Mucosa of stomach (tissue), 1 donor: ENCODE data around the gene IGFBP4.

Experiments
- H3K27me3 ChIP-seq: one replicate; pipeline ENCODE4 v1.7.0; 2013; ENCODE audit warnings: mild to moderate bottlenecking, low read length; ENCODE audit not compliant: control insufficient read depth, insufficient read depth
- H3K36me3 ChIP-seq: one replicate; pipeline ENCODE4 v1.7.0; 2013; ENCODE audit warnings: low read length; ENCODE audit not compliant: control insufficient read depth, insufficient read depth
- H3K4me1 ChIP-seq: one replicate; pipeline ENCODE4 v1.7.0; 2013; ENCODE audit warnings: mild to moderate bottlenecking, low read length; ENCODE audit not compliant: control insufficient read depth, insufficient read depth
- H3K4me3 ChIP-seq: one replicate; pipeline ENCODE4 v1.7.0; 2013; ENCODE audit warnings: low read length
- H3K9ac ChIP-seq: one replicate; pipeline ENCODE4 v1.7.0; 2013; ENCODE audit warnings: mild to moderate bottlenecking, low read length, moderate library complexity
- H3K9me3 ChIP-seq: one replicate; pipeline ENCODE4 v1.7.0; 2013; ENCODE audit warnings: mild to moderate bottlenecking, low read length, moderate library complexity; ENCODE audit not compliant: control insufficient read depth
- donor health status: Pancreatic carcinoma.

The IGFBP4 gene

DNA sequence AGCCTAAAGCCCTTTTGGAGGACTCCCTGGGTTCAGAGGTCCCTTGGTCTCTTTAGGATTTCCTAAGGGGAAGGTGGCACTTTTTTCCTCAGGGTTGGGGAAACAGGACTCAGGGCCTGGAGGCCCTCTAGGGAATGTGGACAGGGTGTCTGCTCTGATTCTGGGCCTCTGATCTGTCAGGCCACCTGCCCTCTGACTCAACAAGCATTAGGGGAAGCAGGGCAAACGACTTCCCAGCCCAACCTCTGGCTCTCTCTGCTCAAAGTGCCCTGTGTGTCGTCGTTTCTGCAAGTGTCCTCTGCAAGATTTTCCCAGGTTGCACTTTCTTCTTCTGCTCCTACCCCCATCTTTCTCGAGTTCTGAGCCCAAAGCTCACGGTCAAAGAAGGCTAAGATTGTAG is 6.6 kb upstream of the IGFBP4 start:
- Histone ChIP-seq H3K4me1 (peaks cover 4% of the 10 kb centered on the region), H3K9ac (no peak overlapping the region), H3K36me3 (no peaks in the 10 kb centered on the region)

DNA sequence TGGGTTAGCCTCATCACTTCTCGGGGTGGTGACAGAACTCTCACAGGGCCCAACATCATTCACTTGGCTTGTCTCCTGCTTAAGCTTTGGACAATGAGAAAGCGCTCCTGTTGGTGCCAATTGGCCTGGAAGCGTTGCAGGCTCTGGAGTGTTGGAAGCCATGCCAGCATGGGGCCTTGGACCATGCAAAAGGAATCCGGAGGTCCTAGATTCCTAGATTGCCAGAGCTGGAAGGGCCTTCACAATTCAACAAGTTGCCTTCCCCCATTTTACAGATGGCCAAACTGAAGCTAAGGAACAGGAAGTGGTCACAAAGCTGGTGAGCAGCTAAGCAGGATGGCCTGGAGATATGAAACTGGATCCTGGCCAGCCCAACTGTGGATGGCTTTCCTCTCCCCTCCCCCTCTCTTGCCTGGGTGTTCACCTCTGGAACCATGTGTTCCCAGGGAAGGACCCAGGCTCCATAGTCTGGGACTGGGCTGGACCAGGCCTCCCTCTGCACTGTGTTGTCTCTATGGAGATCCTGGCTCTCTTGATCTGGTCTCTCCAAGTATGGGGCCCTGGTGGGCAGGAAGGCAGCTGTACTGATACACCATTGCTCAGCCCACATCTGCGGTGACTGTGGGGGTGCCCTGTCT is 6.0 kb upstream of the IGFBP4 start:
- Histone ChIP-seq H3K4me3 (no peak overlapping the region), H3K9me3 (no peaks in the 10 kb centered on the region), H3K4me1 (peaks cover 4% of the 10 kb centered on the region), H3K9ac (no peak overlapping the region), H3K36me3 (no peaks in the 10 kb centered on the region), H3K27me3 (no peaks in the 10 kb centered on the region)

More for the DNA sequence above, 6.6 kb upstream of the IGFBP4 start:
- no peaks in the 10 kb centered on the region for H3K27me3 ChIP-seq
- H3K9me3 ChIP-seq: no peaks in the 10 kb centered on the region
- no peak overlapping the region for H3K4me3 ChIP-seq

DNA sequence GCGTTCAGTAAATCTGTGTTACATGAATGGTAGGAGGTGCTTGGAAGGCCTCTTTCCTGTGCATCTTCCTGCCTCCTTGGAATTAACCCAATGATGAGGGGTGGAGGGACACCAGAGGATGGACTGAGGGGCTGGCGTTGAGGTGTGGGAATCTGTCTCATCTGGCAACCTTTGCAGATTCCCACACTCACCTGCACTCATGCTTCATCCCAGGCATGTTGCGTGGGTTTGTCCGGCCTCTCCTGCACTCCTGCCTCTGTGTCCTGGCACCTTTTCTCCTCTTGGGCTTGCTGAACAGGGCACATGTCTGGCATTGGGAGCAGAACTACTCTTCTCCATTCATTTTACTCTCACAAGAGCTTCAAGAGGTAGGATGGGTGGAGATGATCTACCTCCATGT is 3.1 kb upstream of the IGFBP4 start:
- no peaks in the 10 kb centered on the region for H3K9me3 ChIP-seq
- no peaks in the 10 kb centered on the region for H3K27me3 ChIP-seq
- no peak overlapping the region for H3K4me3 ChIP-seq
- peaks cover 16% of the 10 kb centered on the region for H3K4me1 ChIP-seq
- no peaks in the 10 kb centered on the region for H3K36me3 ChIP-seq
- H3K9ac ChIP-seq: no peak overlapping the region

DNA sequence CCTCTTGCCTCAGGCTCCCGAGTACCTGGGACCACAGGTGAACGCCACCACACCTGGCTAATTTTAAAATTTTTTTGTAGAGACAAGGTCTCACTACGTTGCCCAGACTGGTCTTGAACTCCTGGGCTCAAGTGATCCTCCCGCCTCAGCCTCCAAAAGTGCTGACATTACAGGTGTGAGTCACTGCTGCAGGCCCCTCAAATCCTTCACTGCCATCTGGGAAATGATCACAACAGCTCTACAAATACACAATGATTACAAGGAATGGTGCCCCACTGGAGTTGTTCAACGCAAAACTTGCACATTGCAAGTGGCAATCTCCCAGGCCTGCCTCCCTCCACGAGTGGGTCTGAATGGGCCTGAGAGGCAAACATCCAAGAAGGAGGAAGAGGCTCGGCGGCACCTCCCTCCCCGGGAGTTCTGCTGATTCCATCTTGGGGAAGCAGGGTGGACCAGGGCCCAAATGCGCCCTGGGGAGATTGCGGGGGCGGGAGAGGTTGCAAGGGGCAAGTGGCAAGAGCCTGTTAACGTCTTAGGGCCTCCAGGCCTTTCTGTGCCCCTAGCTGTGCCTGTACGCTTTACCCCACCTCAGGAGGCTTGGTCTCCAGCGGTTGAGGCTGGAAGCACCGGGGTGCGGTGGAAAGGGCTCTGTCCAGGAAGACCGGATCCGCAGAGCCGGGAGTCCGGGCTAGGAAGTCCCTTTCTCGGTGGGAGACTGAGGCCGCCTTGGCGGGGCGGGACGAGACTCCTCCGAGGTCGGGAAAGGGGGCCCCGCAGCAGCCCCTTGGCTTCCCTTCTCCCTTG is 656 bp upstream of the IGFBP4 start:
- Histone ChIP-seq H3K27me3 (no peaks in the 10 kb centered on the region), H3K9ac (peak overlapping the region; percentile 77), H3K36me3 (no peaks in the 10 kb centered on the region), H3K4me1 (peaks cover 36% of the 10 kb centered on the region), H3K4me3 (peak overlapping the region; percentile 43), H3K9me3 (no peaks in the 10 kb centered on the region)

DNA sequence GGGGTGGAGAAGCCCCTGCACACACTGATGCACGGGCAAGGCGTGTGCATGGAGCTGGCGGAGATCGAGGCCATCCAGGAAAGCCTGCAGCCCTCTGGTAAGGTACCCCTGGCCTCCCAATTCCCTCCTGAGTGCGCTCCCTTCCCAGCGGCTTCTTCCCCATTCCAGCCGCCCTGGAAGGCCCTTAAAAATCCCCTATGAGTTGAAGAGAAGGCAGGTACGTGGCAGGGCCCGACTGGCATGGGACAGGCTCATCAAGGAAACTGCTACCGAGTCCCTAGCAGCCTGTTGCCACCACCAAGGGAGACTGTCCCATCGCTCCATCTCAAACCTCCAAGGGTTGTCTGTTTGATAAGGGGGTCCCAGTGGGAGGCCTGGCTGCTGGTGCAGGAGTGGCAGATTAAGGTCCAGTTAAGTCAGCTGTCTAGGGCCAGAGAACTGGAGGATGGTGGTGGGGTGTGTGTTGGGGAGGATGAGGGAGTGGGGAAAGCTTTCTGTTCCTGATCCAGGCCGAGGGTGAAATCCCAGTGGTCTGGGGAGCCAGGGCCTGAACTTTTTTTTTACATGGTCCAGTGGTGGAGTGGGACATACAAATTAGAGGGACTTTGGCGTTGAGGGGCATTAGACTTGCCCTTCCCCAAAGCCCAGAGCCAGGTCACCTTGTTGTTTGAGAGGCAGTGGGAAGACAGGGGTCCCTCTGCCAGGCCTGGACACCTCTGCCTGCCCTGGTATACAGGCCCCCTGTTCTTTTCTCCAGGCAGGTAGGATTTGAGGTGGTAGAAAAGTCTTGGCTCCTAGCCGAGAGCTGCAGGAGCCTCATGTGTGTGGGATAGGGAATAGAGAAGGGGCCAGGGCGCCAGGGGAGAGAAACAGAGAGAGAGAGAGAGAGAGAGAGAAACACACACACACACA is 994 bp downstream of the IGFBP4 start:
- peaks cover 52% of the 10 kb centered on the region for H3K4me1 ChIP-seq

DNA sequence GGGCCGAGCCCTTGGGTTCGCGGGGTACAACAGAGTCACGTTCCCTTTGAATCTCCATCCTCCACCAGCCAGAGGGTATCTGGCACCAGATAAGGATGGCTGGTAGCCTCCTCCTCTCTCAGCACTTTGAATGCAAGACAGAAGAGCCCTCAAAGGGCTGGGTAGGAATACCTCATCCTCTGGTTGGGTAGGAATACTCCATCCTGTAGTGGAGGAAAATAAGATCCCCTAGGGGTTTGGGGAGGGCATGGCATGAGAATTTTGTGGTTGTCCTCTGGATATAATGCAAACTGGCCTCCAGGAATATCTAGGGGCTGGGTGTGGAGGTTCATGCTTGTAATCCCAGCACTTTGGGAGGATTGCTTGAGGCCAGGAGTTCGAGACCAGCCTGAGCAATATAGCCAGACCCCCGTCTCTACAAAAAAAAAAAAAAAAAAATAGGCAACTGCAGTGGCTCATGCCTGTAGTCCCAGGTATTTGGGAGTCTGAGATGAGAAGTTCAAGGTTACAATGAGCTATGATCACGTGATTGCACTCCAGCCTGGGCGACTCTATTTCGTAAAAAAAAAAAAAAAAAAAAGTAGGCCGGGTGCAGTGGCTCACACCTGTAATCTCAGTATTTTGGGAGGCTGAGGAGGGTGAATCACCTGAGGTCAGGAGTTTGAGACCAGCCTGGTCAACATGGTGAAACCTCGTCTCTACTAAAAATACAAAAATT is 2.7 kb downstream of the IGFBP4 start:
- H3K9ac ChIP-seq: peak overlapping the region; percentile 85
- no peaks in the 10 kb centered on the region for H3K27me3 ChIP-seq
- H3K4me3 ChIP-seq: peak overlapping the region; percentile 87

More for the DNA sequence above, 994 bp downstream of the IGFBP4 start:
- H3K9me3 ChIP-seq: no peaks in the 10 kb centered on the region
- no peaks in the 10 kb centered on the region for H3K36me3 ChIP-seq
- peak overlapping the region; percentile 87 for H3K4me3 ChIP-seq
- H3K9ac ChIP-seq: peak overlapping the region; percentile 85
- no peaks in the 10 kb centered on the region for H3K27me3 ChIP-seq

DNA sequence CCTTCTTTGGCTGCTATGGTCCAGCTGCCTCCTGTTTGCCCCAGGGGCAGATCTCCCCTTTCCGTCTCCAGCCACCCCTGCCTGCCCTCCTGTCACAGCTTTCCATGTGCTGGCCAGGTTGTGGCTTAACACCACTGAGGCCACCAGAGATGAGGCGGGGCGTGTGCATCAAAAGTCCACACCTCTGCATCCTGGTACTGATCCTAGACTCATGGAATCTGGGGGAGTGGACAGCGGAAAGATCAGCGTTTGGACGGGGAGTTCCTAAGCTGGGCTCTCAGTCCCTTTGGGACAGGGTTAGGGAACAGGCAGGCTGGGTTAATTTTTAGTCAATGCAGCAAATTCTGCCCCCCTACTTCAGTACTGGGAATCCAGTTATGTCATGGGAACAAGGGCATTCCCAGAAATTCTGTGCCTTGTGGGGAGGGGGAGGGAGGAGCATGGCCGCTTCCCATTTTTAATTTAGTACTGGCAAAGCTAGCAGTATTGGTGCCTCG is 3.9 kb downstream of the IGFBP4 start:
- no peaks in the 10 kb centered on the region for H3K9me3 ChIP-seq
- H3K4me1 ChIP-seq: peaks cover 70% of the 10 kb centered on the region
- H3K36me3 ChIP-seq: peaks cover under 1% of the 10 kb centered on the region
- no peaks in the 10 kb centered on the region for H3K27me3 ChIP-seq
- H3K4me3 ChIP-seq: no peak overlapping the region
- peak overlapping the region; percentile 50 for H3K9ac ChIP-seq

More for the DNA sequence above, 2.7 kb downstream of the IGFBP4 start:
- Histone ChIP-seq H3K36me3 (no peaks in the 10 kb centered on the region), H3K4me1 (peaks cover 69% of the 10 kb centered on the region), H3K9me3 (no peaks in the 10 kb centered on the region)

DNA sequence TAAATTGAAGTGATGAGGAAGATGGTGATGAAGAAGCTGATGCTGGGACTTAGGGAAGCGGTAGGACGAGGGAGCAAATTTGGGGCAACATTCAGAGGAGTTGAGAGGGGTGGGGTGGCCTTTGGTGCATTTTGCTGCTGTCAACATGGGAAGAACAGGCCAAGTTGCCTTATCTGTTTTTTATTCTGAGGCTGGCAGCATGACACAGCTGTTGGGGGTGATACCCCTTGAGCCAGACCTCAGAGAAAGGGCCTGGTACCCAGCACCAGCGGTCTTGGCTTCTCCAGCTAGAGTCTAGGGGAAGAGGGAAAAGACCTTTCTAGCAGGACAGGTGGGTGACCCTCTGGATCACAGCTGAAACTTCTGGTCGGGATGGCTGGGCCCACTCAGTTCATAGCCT is 4.6 kb downstream of the IGFBP4 start:
- Histone ChIP-seq H3K9me3 (no peaks in the 10 kb centered on the region), H3K4me1 (peaks cover 76% of the 10 kb centered on the region), H3K9ac (peak overlapping the region; percentile 50), H3K27me3 (no peaks in the 10 kb centered on the region), H3K4me3 (peak overlapping the region; percentile 11), H3K36me3 (peaks cover 7% of the 10 kb centered on the region)

DNA sequence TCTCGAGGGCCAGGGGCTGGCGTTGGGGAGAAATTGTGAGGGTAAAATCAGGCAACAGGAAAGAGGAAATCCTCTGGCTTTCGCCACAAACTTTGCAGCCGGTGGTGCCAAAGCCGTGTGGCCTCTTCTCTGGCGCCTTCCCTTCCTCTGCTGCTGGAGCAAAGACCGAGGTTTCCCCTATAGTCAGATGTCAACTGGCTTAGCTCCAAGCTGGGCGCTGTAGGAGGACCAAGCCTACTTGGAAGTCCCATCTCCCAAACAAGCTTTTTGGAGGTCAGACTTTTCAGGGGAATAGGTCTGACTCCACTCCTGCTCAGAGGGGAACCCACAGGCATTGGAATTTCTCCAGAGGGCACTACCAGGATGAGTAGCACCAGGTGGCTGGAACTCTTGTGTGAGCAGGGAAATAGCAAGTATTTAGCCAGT is 5.0 kb downstream of the IGFBP4 start:
- H3K4me3 ChIP-seq: peak overlapping the region; percentile 11

DNA sequence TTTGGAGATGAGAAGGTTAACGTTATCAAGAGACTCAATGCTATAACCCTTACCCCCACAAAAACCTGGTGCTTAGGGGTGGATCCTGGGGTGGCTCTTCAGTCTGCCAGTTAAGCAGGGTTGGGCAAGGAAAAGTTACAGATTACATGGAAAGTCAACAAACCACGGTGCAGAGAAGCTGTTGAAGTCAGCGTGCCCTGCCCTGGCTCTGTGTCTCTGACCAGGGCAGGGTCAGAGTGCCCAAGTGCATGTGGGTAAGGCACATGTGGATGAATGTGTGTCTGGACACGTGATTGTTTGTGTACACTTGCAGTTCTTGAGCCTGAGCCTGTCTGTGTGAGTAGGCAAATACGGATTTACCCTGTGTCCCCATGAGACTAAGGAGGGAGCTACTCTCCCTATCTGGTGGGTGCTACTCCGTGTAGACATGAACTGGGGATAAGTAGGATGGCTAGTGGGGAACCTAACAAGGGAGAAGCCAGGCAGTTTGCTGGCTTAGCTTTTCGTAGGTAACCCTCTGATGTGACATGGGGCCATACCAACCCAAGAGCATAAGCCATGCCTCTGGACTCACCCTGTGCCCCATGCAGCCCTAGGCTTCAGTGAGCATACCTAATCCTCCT is 5.5 kb downstream of the IGFBP4 start:
- Histone ChIP-seq H3K9ac (peak overlapping the region; percentile 50), H3K4me1 (peaks cover 84% of the 10 kb centered on the region)

More for the DNA sequence above, 5.0 kb downstream of the IGFBP4 start:
- Histone ChIP-seq H3K9me3 (no peaks in the 10 kb centered on the region), H3K27me3 (no peaks in the 10 kb centered on the region), H3K9ac (peak overlapping the region; percentile 50), H3K36me3 (peaks cover 9% of the 10 kb centered on the region), H3K4me1 (peaks cover 80% of the 10 kb centered on the region)

DNA sequence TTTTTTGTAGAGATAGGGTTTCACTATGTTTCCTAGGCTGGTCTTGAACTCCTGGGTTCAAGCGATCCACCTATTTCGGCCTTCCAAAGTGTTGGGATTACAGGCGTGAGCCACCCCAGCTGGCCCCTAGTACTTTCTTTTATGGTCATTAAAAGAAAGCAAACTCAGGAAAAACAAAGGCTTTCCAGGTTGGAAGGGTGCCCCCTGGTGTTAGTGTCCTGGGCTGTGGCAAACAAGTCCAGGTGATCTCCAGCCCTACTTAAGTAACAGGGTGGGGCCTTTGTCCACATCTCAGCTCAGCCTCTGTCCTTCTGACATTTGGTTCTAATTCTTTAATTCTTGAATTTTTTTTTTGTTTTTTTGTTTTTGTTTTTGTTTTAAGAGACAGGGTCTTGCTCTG is 6.9 kb downstream of the IGFBP4 start:
- peaks cover 19% of the 10 kb centered on the region for H3K36me3 ChIP-seq
- no peak overlapping the region for H3K9ac ChIP-seq
- no peaks in the 10 kb centered on the region for H3K27me3 ChIP-seq
- H3K4me1 ChIP-seq: peaks cover 84% of the 10 kb centered on the region
- H3K9me3 ChIP-seq: no peaks in the 10 kb centered on the region
- no peak overlapping the region for H3K4me3 ChIP-seq

More for the DNA sequence above, 5.5 kb downstream of the IGFBP4 start:
- H3K4me3 ChIP-seq: peak overlapping the region; percentile 11
- peaks cover 9% of the 10 kb centered on the region for H3K36me3 ChIP-seq
- H3K9me3 ChIP-seq: no peaks in the 10 kb centered on the region
- no peaks in the 10 kb centered on the region for H3K27me3 ChIP-seq
